SK-N-SH (cell line): Measurements from ENCODE around the gene SAMD4A. TPM values are rescaled to one million over a fixed set of nuclear protein-coding genes. Genes with fewer than 3 reads are reported as not detected.
A peak's percentile ranks its signal among the peaks of the same experiment; 100 is the strongest.

Source experiments
- CTCF ChIA-PET: fragments of 300-600, 350-600 bp; formaldehyde crosslinking; extraction: SDS; loops from one replicate; lab custom pipeline; 2021; lab: Yijun Ruan, JAX
- POLR2A ChIA-PET: fragments of 350-600 bp; sonication (Branson Sonifier 250); formaldehyde crosslinking; extraction: SDS; loops from one replicate; lab custom pipeline; 2020; ENCODE audit warnings: antibody characterized with exemption, inconsistent platforms; lab: Yijun Ruan, JAX
- DNase-seq: peaks from one replicate; pipeline ENCODE4 v3.0.0; 2012
- H2AFZ ChIP-seq: fragments of 200-600 bp; sonication (generic); 2 replicates; pipeline ENCODE4 v1.8.1; 2016; ENCODE audit warnings: antibody characterized with exemption, mild to moderate bottlenecking, low read depth
- H3F3A ChIP-seq: fragments of 200-600 bp; sonication (generic); replicated peaks from 2 replicates; pipeline ENCODE3; 2016; ENCODE audit warnings: antibody characterized with exemption, mild to moderate bottlenecking; ENCODE audit not compliant: insufficient read depth
- H3K27ac ChIP-seq, 2 experiments: fragments of 200-500 bp in 1 of 2; fragments of 200-600 bp in 1 of 2; sonication (Bioruptor generic) in 1 of 2; sonication (generic), shearing (Covaris generic) in 1 of 2; 2 replicates each; pipeline versions ENCODE4 v1.5.1 to v1.6.1; 2014 to 2016; ENCODE audit warnings: low read depth in 2 of 2, inconsistent platforms in 1 of 2, low read length in 1 of 2, mild to moderate bottlenecking in 1 of 2, mixed read lengths in 1 of 2
- H3K27me3 ChIP-seq: fragments of 200-600 bp; sonication (generic), shearing (Covaris generic); 2 replicates; pipeline ENCODE4 v1.6.1; 2016; ENCODE audit warnings: mixed run types; ENCODE audit not compliant: insufficient read depth
- H3K36me3 ChIP-seq, 2 experiments: fragments of 200-500 bp in 1 of 2; fragments of 200-600 bp in 1 of 2; sonication (Bioruptor generic) in 1 of 2; sonication (generic) in 1 of 2; replicated peaks in 1 of 2; 2 replicates each; pipeline versions ENCODE3 to v1.5.1; 2014 to 2016; ENCODE audit warnings: low read length in 1 of 2, mild to moderate bottlenecking in 1 of 2; ENCODE audit not compliant: insufficient read depth in 2 of 2, control insufficient read depth in 1 of 2
- H3K4me1 ChIP-seq, 2 experiments: fragments of 200-500 bp in 1 of 2; fragments of 200-600 bp in 1 of 2; sonication (Bioruptor generic) in 1 of 2; sonication (generic), shearing (Covaris generic) in 1 of 2; 2 replicates each; pipeline versions ENCODE4 v1.5.1 to v1.6.1; 2014 to 2016; ENCODE audit warnings: low read depth in 1 of 2, low read length in 1 of 2, mixed run types in 1 of 2; ENCODE audit not compliant: insufficient read depth in 2 of 2, control insufficient read depth in 1 of 2
- H3K4me2 ChIP-seq: fragments of 200-600 bp; sonication (generic), shearing (Covaris generic); 2 replicates; pipeline ENCODE4 v1.6.1; 2017; ENCODE audit warnings: mixed run types
- H3K4me3 ChIP-seq, 2 experiments: fragments of 200-500 bp in 1 of 2; fragments of 200-600 bp in 1 of 2; sonication (Bioruptor generic) in 1 of 2; sonication (generic), shearing (Covaris generic) in 1 of 2; 2 replicates each; pipeline versions ENCODE4 v1.5.1 to v1.8.1; 2014 to 2016; ENCODE audit warnings: low read depth in 2 of 2, inconsistent platforms in 1 of 2, low read length in 1 of 2, mild to moderate bottlenecking in 1 of 2, mixed read lengths in 1 of 2, moderate library complexity in 1 of 2
- H3K79me2 ChIP-seq: fragments of 200-600 bp; sonication (generic); 2 replicates; pipeline ENCODE4 v1.8.1; 2017; ENCODE audit warnings: mild to moderate bottlenecking; ENCODE audit not compliant: insufficient read depth
- H3K9ac ChIP-seq: fragments of 200-600 bp; sonication (generic); 2 replicates; pipeline ENCODE4 v1.6.1; 2017; ENCODE audit warnings: mixed run types
- H3K9me2 ChIP-seq: fragments of 200-600 bp; sonication (generic); 2 replicates; pipeline ENCODE4 v1.6.1; 2017; ENCODE audit warnings: mixed run types
- H3K9me3 ChIP-seq: fragments of 200-600 bp; sonication (generic); 2 replicates; pipeline ENCODE4 v1.6.1; 2017; ENCODE audit warnings: mixed run types, mild to moderate bottlenecking, moderate library complexity
- H4K20me1 ChIP-seq: fragments of 200-600 bp; sonication (generic); 2 replicates; pipeline ENCODE4 v1.6.1; 2017; ENCODE audit warnings: mild to moderate bottlenecking, mixed run types; ENCODE audit not compliant: insufficient read depth
- CHD2 ChIP-seq: fragments of 150-350 bp; IDR thresholded peaks from 2 replicates; pipeline ENCODE4 v1.6.1; 2018; ENCODE audit warnings: low read length; ENCODE audit not compliant: partially characterized antibody
- ELF1 ChIP-seq: IDR thresholded peaks from 2 replicates; pipeline ENCODE4 v1.4.0; 2012
- EP300 ChIP-seq, 2 experiments: IDR thresholded peaks; 2 replicates each; pipeline versions ENCODE4 v1.4.0 to v1.6.1; 2012; ENCODE audit warnings: borderline replicate concordance in 1 of 2, low read depth in 1 of 2, low read length in 1 of 2
- EZH2phosphoT487 ChIP-seq: fragments of 200-600 bp; sonication (generic); IDR thresholded peaks from 2 replicates; pipeline ENCODE4 v1.6.1; 2017; ENCODE audit warnings: low read depth, mixed run types, mild to moderate bottlenecking, antibody characterized with exemption, moderate library complexity, borderline replicate concordance
- FOSL2 ChIP-seq: IDR thresholded peaks from 2 replicates; pipeline ENCODE4 v1.4.0; 2012; ENCODE audit warnings: low read depth, mild to moderate bottlenecking, moderate library complexity, borderline replicate concordance
- FOXJ3 ChIP-seq: sonication (generic); formaldehyde crosslinking; IDR thresholded peaks from 2 replicates; pipeline ENCODE4 v1.5.1; 2020; ENCODE audit warnings: mild to moderate bottlenecking, missing genetic modification reagents
- FOXM1 ChIP-seq: IDR thresholded peaks from 2 replicates; pipeline ENCODE4 v1.4.0; 2012; ENCODE audit warnings: low read depth, mild to moderate bottlenecking
- GATA2 ChIP-seq: sonication (generic); formaldehyde crosslinking; IDR thresholded peaks from 2 replicates; pipeline ENCODE4 v1.5.0; 2020; ENCODE audit warnings: mild to moderate bottlenecking, missing genetic modification reagents
- IRF3 ChIP-seq: fragments of 150-350 bp; IDR thresholded peaks from 2 replicates; pipeline ENCODE4 v1.6.1; 2016; ENCODE audit warnings: mild to moderate bottlenecking, low read depth, low read length
- JUND ChIP-seq: IDR thresholded peaks from 2 replicates; pipeline ENCODE4 v1.4.0; 2012
- MAX ChIP-seq: IDR thresholded peaks from 2 replicates; pipeline ENCODE4 v1.4.0; 2012; ENCODE audit warnings: low read depth
- MEF2A ChIP-seq: IDR thresholded peaks from 2 replicates; pipeline ENCODE4 v1.4.0; 2012; ENCODE audit warnings: low read depth, borderline replicate concordance
- MXI1 ChIP-seq: IDR thresholded peaks from 2 replicates; pipeline ENCODE4 v1.6.1; 2012; ENCODE audit warnings: mild to moderate bottlenecking, low read depth, low read length, improper control_type of control experiment
- PBX3 ChIP-seq: IDR thresholded peaks from 2 replicates; pipeline ENCODE4; 2012
- POLR2AphosphoS5 ChIP-seq: IDR thresholded peaks from 2 replicates; pipeline ENCODE4 v1.6.1; 2012; ENCODE audit warnings: low read depth, low read length
- RAD21 ChIP-seq: IDR thresholded peaks from 2 replicates; pipeline ENCODE4 v1.6.1; 2012; ENCODE audit warnings: mild to moderate bottlenecking, low read length
- REST ChIP-seq: IDR thresholded peaks from 2 replicates; pipeline ENCODE4 v1.6.1; 2012; ENCODE audit warnings: mild to moderate bottlenecking, low read depth, low read length, moderate library complexity
- RFX5 ChIP-seq: IDR thresholded peaks from 2 replicates; pipeline ENCODE4 v1.6.1; 2012; ENCODE audit warnings: mild to moderate bottlenecking, improper control_type of control experiment, low read length
- RXRA ChIP-seq: IDR thresholded peaks from 2 replicates; pipeline ENCODE4 v1.4.0; 2012; ENCODE audit warnings: low read depth, mild to moderate bottlenecking, borderline replicate concordance
- SIN3A ChIP-seq: IDR thresholded peaks from 2 replicates; pipeline ENCODE4 v1.6.1; 2012; ENCODE audit warnings: low read depth, mild to moderate bottlenecking, low read length, moderate library complexity, borderline replicate concordance
- SMC3 ChIP-seq: IDR thresholded peaks from 2 replicates; pipeline ENCODE4 v1.6.1; 2012; ENCODE audit warnings: low read depth, low read length, improper control_type of control experiment
- TAF1 ChIP-seq: IDR thresholded peaks from 2 replicates; pipeline ENCODE4 v1.6.1; 2012; ENCODE audit warnings: low read depth, mild to moderate bottlenecking, low read length, moderate library complexity, borderline replicate concordance
- USF1 ChIP-seq: IDR thresholded peaks from 2 replicates; pipeline ENCODE4 v1.4.0; 2012; ENCODE audit warnings: low read depth, borderline replicate concordance
- USF2 ChIP-seq: fragments of 150-350 bp; IDR thresholded peaks from 2 replicates; pipeline ENCODE4 v1.6.1; 2017; ENCODE audit warnings: antibody characterized with exemption, low read length, low read depth, borderline replicate concordance
- YY1 ChIP-seq: IDR thresholded peaks from 2 replicates; pipeline ENCODE4 v1.4.0; 2012; ENCODE audit warnings: low read depth, mild to moderate bottlenecking
- WGBS: methylation state at CpG from one replicate; pipeline ENCODE4 v1.1.6; 2017; ENCODE audit warnings: low lambda C conversion rate; 5-methylcytosine and 5-hydroxymethylcytosine counted together
- polyA plus RNA-seq, 3 experiments: library from polyadenylated mRNA; depleted of rRNA; stranded (reverse); fragments of >200 nt; gene quantifications; 2 replicates each; pipeline ENCODE4 v1.2.3, GENCODE V29; 2012

Gene SAMD4A
- polyA plus RNA-seq, 1 of the 3 experiments (the other 2 are of a cell fraction): 5.0 TPM

- Histone ChIP-seq H3K9me2 (no peaks in the 10 kb centered on the region), H3F3A (no peaks in the 10 kb centered on the region), H3K27me3 (no peaks in the 10 kb centered on the region), H4K20me1 (peaks cover 54% of the 10 kb centered on the region), H3K4me1 (no peaks in the 10 kb centered on the region; a peak in 2 of 4 replicates), H3K27ac (peak overlapping the region; percentile 8 to 81; a peak in 2 of 4 replicates), H3K4me2 (no peak overlapping the region), H3K79me2 (peaks cover 66% of the 10 kb centered on the region), H3K9me3 (no peaks in the 10 kb centered on the region), H3K36me3 (peaks cover 2 to 6% of the 10 kb centered on the region in 2 experiments), H2AFZ (no peak overlapping the region), H3K4me3 (no peak overlapping the region), H3K9ac (no peak overlapping the region)
- ChIA-PET CTCF (interaction anchor here (1.4 kb wide), 1 partner anchor 36 kb away, joined by 3 read pairs; no protein-coding TSS in a partner anchor), POLR2A (no interaction called here)
- WGBS: 77% methylated on average over 5 of the region's 5 CpGs
- DNase-seq: no peak
- TF ChIP-seq SMC3 (no peak), FOXJ3 (CRISPR knock-in tag) (no peak), JUND (peak; percentile 57), USF2 (no peak), FOSL2 (peak; percentile 67; the same call in 1 of the 2 replicates), SIN3A (no peak), REST (no peak), EP300 (IDR thresholded peaks at IDR 0.05; ENCODE audit: borderline replicate concordance in 1 of 2, low read depth in 1 of 2, low read length in 1 of 2) (no peak), RFX5 (no peak), IRF3 (no peak), TAF1 (no peak), RXRA (peak; percentile 44; the same call in 1 of the 2 replicates), MEF2A (no peak), POLR2AphosphoS5 (no peak), EZH2phosphoT487 (no peak), USF1 (no peak), FOXM1 (no peak), ELF1 (no peak), PBX3 (0 out of 2 replicates have a peak, but pooled peaks have one; percentile 41), MAX (no peak), MXI1 (no peak), RAD21 (no peak), GATA2 (CRISPR knock-in tag) (no peak), YY1 (no peak), CHD2 (no peak)
Observed at GRCh38 chr14:54737132-54737711, 170.3 kb downstream of the SAMD4A start.
